Epithelial cell of proximal tubule (primary cell): ENCODE measurements around the gene PTPRD. TPM values are rescaled to one million over a fixed set of nuclear protein-coding genes. Genes with fewer than 3 reads are reported as not detected.

ENCODE experiments used
- DNase-seq: peaks from one replicate; pipeline ENCODE4 v3.0.0-alpha.2; 2011; ENCODE audit warnings: low read depth
- H3K4me3 ChIP-seq: 2 replicates; pipeline ENCODE4 v1.5.1; 2011; ENCODE audit warnings: low read depth, mild to moderate bottlenecking, low read length
- total RNA-seq: library from RNA; depleted of rRNA; stranded (reverse); fragments of >200 nt; gene quantifications from 2 replicates; pipeline ENCODE4 v1.2.3, GENCODE V29; 2015
- TF ChIP-seq, protein P1 (sequence below): conservative IDR thresholded peaks from 2 replicates; pipeline ENCODE4 v1.5.1; 2012; ENCODE audit warnings: low read depth, mild to moderate bottlenecking, low read length

Gene PTPRD
- total RNA-seq, 1 donor from 2014 or later, result 3.2 TPM

DNA sequence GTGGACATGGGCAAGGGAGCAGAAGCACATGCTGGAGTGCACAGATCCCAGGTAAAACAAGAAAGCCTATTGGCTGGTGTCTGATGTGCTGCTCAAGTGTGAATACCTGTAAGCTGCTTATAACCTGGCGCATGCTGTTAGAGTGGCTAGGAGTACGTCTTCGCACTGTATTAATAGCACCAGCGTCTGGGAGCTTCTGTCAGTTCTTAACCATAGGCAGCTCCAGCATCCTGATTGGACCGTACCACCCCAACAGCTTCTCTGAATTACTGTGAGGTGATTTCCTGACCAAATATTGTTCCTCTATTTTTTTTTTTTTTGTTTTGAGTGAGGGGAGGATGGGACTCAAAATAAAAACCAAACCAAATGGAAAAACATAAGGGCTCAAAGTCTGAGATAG lies 987.6 kb downstream of the PTPRD start:
- TF ChIP-seq, protein P1, sequence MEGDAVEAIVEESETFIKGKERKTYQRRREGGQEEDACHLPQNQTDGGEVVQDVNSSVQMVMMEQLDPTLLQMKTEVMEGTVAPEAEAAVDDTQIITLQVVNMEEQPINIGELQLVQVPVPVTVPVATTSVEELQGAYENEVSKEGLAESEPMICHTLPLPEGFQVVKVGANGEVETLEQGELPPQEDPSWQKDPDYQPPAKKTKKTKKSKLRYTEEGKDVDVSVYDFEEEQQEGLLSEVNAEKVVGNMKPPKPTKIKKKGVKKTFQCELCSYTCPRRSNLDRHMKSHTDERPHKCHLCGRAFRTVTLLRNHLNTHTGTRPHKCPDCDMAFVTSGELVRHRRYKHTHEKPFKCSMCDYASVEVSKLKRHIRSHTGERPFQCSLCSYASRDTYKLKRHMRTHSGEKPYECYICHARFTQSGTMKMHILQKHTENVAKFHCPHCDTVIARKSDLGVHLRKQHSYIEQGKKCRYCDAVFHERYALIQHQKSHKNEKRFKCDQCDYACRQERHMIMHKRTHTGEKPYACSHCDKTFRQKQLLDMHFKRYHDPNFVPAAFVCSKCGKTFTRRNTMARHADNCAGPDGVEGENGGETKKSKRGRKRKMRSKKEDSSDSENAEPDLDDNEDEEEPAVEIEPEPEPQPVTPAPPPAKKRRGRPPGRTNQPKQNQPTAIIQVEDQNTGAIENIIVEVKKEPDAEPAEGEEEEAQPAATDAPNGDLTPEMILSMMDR, result no peak
- DNase-seq, result no peak
- H3K4me3 ChIP-seq, result no peak overlapping the region

DNA sequence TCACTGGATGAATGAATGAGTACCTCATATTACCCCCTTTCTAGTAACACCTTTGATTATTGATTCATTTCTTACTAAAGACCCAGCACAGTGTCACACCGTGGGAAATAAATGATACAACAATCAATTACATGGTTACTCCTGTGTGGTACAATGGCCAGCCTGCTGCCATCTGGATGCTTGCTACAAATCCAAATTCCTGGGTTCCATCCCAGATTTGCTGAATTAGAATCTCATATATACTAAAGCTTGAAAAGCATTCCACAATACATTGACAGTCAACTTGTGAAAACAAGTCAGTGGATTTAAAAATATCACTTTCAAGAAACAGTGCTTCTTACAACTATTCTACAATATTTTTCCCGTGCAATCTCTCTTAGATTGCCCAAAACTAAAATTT lies 989.3 kb downstream of the PTPRD start:
- no peak for DNase-seq
- TF ChIP-seq, protein P1, result no peak

DNA sequence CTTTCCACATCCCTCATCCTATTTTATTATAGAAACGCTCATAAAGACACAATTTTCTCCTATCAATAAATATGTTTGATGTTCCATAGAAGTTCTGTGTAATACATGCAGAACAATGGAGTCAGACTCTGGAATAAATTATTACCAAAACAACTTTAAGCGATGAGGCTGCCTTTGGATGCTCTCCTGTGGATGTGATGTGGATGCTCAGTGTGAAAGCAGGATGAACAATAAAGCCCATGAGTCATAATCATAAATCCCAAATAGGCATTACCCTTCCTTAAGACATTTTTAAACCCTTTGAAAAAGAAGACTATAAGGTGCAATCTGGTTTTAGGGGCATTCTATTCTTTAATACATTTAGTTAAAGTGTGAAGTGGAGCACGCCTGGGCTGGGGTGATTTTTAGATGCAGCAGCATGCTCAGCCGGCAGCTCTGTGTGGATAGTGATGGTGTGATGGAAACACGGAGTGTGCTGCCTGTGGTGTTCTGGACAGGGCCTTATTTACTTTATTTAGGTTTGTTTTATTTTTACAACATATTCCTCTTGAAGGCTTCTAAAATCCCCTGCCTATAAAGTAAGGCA lies 991.4 kb downstream of the PTPRD start:
- no peak for DNase-seq
- H3K4me3 ChIP-seq, result no peak overlapping the region
- TF ChIP-seq, protein P1, result no peak

More for the DNA sequence above, 989.3 kb downstream of the PTPRD start:
- H3K4me3 ChIP-seq, result no peak overlapping the region

DNA sequence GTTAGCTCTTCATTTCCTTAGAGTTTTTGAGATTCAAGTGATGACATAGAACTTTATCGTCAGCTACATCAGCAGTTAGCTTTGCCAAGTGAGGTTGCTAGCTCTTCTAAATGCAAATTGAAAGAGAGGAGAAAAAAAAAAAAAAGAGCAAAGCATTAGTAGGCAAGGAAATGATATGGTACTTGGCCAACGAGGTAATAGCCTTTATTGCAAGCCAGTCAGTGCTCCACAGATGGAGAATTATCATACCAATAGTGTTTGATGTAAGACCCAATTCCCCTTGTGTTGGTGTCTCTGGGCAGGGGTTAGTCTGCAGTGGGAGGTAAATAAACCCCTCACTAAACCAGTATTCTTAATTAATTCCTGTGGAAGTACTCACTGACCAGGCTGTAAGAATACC lies 992.1 kb downstream of the PTPRD start:
- DNase-seq, result no peak
- H3K4me3 ChIP-seq, result no peak overlapping the region
- TF ChIP-seq, protein P1, result no peak

DNA sequence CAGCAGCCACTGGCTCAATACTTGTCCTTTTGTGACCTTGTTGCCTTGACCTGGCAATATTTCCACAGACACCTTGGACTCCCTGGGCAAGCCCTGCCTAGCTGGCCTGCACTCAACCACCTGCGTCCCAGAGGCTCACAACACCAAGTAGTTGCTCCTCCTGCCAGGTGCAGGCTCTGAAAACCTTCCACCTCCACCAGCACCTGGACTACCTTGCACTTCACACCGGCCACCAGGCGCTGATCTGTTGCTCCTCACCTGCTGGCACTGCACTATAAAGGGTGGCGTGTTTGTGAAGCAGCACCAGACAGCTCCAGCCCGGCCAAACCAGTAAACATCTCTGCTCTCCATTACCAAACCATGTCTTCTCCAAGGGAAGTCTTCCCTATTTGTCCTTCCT lies 997.7 kb downstream of the PTPRD start:
- H3K4me3 ChIP-seq, result no peak overlapping the region
- TF ChIP-seq, protein P1, result no peak
- no peak for DNase-seq

DNA sequence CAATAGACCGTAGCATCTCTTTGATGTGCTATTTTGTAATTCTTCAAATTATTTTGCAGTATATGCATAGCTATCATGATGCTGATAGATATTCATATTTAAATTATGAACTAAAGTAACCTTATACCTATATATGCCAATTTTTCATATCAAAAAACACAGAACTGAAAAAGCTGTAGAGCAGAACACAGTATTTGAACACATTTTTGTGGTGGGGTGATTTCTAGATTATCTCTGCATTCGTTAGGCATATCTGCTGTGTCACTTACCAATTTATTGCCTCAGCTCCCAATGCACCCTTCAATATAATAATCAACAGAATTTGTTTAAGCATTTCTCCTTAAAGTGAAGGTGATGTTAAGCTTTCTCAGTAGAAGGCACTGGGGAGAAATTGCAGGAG lies 998.2 kb downstream of the PTPRD start:
- no peak overlapping the region for H3K4me3 ChIP-seq
- no peak for DNase-seq
- TF ChIP-seq, protein P1, result no peak

DNA sequence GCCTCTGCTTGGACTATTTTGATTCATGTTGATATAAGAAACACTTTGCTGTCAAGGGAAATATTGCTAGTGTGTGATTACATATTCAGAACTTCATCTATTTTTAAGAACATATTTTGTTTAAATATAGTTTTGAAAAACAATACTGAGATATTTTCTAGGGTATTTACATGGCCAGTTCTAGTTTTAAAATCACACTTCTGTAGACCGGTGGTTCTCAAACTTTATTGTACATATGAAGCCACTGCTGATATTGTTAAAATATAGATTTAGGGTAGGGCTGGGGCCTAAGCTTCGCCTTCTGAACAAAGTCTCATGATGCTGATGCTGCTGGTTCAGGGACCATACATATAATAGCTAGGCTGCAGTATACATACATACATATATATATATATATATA lies 1000.0 kb downstream of the PTPRD start:
- no peak overlapping the region for H3K4me3 ChIP-seq
- TF ChIP-seq, protein P1, result no peak
- DNase-seq, result no peak
